HK-2 (cell line): Measurements from ENCODE around the gene CYP11A1.

Source experiments
- DNase-seq: peaks from one replicate; pipeline ENCODE4 v3.0.0-alpha.2; 2018; ENCODE audit not compliant: unreplicated experiment

The CYP11A1 gene

GRCh38 chr15:74322558-74323180, 44.8 kb downstream of the CYP11A1 start:
- DNase-seq: peak; percentile 48

DNA sequence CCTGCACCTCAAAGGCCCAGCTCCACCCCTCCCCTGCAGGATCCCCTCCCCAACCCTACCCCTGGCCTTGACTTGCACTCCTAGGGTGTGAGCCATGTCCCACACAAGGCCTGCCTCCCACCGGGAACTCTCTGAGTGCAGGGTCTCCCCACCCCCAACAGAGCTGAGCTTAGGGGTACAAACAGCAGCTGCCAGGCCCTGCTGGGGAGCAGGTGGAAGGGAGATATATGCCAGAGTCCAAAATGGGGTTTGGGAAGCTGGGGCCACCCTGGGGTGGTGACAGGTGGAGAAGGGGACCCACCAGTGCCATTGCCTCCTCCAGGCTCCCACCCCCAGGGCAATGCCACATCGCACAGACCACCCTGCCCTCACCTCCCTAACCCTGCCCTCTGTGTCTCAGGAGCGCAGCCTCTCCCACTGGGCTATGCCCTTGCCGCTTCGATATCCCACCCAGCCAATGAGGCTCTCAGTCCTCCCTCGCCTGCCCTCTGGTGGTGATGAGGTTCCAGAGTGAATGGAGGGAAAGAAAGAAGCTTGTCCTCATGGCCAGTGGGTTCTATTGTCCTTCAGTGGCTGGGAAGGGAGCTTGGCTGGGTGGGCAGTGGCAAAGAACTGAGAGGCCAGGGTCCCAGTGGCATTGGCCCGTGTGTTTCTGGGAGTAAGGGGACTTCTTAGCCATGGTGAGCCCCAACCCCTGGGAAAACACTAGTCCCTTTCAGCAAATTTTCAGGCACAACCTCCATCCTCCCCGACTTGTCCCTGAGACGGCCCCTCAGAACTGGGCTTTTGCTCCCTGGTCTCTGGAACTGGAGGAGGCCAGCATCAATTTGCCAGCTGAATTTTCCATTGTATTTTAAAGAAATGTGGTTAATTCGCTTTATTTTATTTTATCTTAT, 46.8 kb downstream of the CYP11A1 start:
- peak; percentile 15 for DNase-seq

- DNase-seq: no peak
Observed at GRCh38 chr15:74319596-74320351, 47.7 kb downstream of the CYP11A1 start.

- DNase-seq: no peak
Observed at GRCh38 chr15:74319138-74319460, 48.3 kb downstream of the CYP11A1 start.

GRCh38 chr15:74318376-74319137, 48.9 kb downstream of the CYP11A1 start:
- no peak for DNase-seq

DNA sequence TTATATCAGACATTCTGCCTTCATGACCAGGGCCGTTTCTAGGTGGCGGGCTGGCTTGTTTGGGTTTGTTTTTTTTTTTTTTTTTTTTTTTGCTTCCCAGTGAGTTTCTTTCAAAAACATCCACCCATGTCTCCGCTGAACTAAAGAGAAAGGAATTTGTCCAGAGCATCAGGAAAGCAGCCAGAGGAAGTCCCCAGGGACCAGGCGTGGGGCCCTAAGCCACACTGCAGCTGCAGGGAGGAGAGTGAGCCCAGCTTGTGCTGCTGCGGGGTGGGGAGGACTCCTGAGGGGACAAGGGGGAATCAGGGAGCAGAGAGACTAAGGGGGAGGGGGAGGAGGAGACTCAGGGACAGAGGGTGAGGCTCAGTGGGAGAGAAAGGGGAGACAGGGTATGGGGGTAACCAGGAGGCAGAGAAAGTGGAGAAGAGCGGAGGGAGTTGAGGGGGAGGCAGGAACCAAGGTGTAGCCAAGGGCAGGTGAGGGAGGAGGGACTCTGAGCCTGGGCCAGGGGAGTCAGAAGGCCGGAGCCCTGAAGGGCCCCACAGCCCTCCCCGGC, 49.5 kb downstream of the CYP11A1 start:
- peak; percentile 18 for DNase-seq

DNA sequence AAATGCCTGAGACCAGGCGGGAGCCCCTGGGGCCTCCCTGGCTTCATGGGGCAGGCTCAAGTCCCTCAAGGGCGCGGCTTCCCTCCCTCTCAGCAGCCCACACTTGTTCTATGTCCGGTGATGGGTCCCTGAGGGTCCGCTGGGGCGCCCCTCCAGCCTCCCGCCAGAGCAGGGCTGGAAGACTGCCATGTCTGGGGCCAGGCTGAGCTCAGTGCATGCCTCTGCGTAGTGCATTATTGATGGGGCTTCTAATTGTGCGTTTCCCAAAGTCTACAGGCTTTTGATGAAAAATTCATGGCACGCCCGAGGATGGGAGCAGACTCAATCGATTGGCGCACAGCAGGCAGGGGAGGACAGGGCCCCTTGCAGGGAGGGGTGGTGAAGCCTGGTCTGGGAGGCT, 51.3 kb downstream of the CYP11A1 start:
- no peak for DNase-seq

GRCh38 chr15:74315626-74316025, 51.8 kb downstream of the CYP11A1 start:
- DNase-seq: no peak

GRCh38 chr15:74314795-74315438, 52.5 kb downstream of the CYP11A1 start:
- no peak for DNase-seq

GRCh38 chr15:74313889-74314288, 53.6 kb downstream of the CYP11A1 start:
- no peak for DNase-seq

GRCh38 chr15:74312445-74313007, 54.9 kb downstream of the CYP11A1 start:
- DNase-seq: no peak

DNA sequence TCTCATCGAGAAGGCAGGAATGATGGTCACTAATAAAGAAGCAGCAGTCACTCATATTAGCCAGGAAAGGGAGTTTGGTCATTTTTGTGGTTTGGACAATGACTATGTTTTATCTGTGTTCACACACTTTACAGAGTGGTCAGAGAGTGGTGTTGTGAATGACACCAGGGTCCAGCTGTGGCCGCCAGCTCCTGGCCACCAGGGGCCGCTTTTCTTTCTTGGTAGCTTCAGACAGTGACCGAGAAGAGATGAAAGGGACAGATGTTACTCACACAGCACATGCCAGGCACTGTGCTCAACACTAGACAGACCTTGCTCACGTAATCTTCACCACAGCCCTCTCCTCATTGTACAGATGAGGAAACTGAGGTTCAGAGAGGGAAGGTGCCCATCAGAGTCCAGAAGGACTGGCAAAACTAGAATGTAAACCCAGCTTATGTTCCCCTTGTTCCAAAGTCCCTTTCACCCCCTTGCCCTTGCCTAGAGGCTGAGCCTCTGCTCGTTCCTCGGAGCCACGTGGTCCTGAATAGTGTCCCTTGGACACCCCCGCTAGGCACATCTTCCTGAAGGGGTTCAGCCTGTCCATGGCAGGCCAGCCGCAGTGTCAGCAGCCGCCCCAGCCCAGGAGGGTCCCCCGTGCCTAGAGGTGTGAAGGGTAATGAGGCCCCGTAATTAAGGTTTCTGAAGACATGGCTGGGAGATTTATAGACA, 55.6 kb downstream of the CYP11A1 start:
- DNase-seq: peak; percentile 16

DNA sequence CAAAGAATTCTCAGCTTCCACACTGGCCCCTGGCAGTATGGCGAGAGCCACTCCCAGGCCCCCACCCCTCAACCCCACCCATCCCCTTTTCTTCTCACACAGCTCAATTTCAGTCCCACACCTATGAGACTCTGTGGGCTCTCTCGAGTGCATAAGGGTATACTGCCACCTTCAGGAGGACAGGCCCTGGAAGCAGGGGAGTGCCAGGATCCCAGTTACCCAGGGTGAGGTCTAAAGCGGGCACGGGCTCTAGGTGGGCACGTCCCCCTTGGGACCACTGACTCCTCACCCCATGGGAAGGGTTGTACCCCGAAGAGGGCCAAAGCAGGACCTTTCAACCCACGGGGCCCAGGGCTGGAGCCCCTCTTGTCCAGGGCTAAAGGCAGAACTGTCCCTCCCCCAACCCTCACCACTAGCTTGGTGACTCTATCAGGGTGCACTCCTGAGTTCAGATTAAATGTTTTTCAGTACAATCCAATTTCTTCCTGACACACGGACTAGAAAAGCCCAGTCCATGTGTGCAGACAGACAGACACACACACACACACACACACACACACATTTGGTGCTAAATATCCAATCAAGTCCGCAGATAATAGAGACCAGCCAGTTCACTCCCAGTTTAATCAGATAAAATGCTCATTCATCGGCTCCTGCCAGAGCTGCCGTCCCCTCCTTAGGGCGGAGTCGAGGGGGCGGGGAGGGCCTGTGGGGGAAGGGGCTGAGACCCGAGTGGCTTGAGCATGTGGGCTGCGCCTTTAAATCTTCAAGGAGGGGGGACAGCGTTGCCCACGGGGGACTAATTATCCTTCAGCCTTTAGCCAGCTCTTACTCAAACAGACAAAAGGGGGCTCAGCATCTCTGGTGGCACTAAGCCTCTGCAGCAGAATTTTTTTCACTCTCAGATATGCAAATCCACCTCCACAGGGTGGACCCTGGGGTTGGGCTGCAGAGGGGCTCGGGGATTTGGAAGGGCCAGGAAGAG, 59.3 kb downstream of the CYP11A1 start:
- DNase-seq: peak; percentile 36

DNA sequence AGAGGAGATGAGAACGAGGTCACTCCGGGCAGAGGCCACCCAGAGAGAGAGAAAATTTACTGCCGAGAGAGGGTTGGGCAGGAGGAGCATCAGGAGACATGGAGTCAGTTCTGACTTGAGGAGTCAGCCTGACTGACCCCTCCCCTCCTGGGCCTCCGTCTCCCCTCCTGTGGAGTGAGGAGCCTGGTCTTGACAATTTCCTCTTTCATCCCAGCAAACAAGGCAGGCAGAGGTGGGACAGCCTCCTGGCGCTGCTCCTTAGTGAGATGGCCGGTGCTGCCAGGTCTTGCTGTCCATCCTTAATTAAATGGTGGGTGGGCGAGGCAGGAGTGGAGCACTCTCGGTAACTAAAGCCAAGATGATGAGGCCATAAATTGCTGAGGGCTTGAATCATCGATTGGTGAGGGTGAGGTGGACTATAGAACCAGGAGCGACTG, 60.6 kb downstream of the CYP11A1 start:
- DNase-seq: no peak

DNA sequence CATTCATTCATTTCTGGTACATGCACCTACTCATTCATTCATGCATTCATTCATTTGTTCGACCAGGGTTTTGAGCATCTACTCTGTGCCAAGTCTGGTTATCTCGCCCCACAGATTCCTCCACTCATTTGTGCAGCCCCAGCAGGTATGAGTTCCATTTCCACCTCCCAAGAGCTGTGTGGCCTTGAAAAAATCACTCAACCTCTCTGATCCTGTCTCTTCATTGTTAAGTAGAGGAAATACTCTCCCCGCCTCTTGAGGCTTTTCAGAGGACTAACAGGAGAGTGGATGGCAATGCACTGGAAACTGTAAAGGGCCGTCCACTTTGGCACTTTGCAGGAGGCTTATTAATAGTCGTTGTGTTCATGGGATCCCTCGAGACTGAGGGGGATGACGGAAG, 61.8 kb downstream of the CYP11A1 start:
- DNase-seq: no peak

GRCh38 chr15:74304431-74304830, 63.0 kb downstream of the CYP11A1 start:
- DNase-seq: no peak

DNA sequence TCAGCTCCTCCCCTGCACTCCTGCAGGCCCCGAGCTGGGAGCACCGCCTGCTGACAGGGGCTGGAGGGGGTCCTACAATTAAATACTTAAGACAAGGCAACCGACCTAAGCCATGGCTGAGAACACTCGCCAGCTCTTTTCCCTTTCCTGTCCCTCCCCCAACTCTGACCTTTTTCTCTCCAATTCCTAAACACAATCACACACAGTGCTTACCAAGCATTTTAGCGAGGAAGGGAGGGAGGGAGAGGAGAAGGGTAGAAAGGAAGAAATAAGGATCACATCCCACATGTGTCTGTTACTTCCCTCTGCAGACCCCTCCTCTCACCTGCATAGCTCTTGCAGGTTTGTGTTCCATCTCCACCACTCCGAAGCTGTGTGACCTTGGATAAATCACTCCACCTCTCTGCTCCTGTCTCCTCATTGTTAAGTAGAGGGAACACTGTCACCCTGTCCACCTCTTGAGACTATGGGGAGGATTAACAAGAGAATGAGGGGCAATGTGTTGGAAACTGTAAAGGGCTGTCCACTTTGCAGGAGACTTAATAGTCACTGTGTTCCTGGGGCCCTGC, 63.6 kb downstream of the CYP11A1 start:
- DNase-seq: no peak

DNA sequence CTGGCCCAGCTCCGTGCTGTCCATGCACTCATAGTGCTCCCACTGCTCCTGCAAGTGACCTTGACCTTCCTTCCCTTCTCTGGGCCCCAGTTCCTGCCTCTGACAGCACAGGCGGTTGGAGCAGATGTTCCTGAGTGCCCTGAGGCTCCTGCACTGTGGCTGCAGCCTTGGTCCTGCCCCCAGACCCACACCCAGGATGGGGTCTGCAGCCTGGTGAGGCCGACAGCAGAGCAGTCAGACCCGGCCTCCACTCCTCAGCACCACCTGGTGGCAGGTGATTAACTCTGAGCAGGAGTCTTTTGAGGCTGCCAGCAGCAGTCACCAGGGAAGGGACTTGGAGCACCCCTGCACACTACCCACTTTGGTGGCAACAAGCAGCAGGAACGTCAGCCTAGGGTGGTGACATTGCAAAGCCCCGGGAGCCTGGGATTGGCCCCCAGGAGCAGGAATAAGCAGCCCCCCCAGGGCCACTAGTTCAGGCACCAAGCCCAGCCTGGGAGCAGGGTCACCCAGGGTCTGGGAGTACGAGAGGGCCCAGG, 64.6 kb downstream of the CYP11A1 start:
- DNase-seq: peak; percentile 37
